CD4-positive, alpha-beta T cell treated with Interleukin-15 for 4 hours (primary cell): ENCODE measurements around the gene MOSMO.
"Not testable (repeated sequence)": the region's sequence is repeated elsewhere in the genome, so short reads cannot be mapped to it uniquely, and the experiment has no call there.

Source experiments
- DNase-seq: peaks from one replicate; pipeline ENCODE4 v3.0.0-alpha.2; 2020; ENCODE audit warnings: low spot score

Gene MOSMO

GRCh38 chr16:22003195-22003594, 4.7 kb upstream of the MOSMO start:
- no peak for DNase-seq

- no peak for DNase-seq
Measured at GRCh38 chr16:22004341-22004740, 3.6 kb upstream of the MOSMO start.

DNA sequence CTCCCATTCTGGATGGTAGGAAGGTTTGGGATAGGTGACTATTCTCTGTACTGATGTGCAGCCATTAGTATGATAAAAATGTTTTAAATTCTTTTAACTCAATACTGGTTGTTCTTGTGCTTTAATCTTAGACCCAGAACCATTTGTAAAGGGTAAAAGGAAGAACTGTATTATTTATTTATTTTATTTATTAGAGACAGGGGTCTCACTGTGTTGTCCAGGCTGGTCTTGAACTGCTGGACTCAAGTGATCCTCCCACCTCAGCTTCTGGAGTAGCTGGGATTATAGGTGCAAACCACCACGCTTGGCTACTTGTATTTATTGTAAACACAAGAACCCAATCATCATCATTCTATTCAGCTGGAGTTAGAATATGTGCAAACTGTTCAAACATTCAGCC, 2.2 kb upstream of the MOSMO start:
- DNase-seq: no peak

- no peak for DNase-seq
Measured at GRCh38 chr16:22006636-22007035, 1.3 kb upstream of the MOSMO start.

DNA sequence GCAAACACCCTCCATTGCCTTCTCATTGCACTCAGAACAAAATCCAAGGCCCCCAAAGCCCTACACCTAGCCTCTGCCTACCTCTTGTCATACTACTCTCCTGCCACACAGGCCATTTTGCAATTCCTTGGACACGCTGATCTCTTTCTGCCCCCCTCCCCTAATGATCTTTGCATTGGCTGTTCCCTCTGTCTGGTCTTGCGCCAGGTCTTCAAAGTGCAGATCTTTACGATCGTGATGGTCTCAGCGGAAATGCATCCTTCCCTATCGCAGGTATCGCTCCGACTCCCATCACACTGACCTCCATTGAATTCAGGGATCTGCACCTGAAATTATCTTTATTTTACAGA, 777 bp upstream of the MOSMO start:
- DNase-seq: no peak

GRCh38 chr16:22008215-22009059, 526 bp downstream of the MOSMO start:
- DNase-seq: no peak

DNA sequence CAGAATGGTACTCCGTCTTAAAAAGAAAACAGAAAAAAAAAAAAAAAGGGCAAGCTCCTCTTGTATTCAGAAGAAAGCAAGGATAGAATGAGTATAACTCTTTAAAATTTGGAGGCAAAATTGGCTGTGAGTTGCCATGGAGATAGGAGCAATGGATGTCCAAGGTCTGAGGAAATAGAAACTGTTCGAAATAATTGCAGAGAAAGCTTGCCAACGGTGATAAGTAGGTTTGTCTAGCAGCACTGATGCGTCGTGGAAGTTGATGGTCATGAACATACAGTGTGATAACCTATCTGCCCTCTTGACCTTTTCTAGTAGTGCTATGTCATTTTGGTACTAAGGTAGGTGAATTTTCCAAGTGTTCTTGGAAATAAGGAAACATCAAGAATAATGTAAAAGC, 3.0 kb downstream of the MOSMO start:
- DNase-seq: no peak

- DNase-seq: no peak
Measured at GRCh38 chr16:22012241-22012640, 4.3 kb downstream of the MOSMO start.

GRCh38 chr16:22013486-22013885, 5.6 kb downstream of the MOSMO start:
- no peak for DNase-seq

DNA sequence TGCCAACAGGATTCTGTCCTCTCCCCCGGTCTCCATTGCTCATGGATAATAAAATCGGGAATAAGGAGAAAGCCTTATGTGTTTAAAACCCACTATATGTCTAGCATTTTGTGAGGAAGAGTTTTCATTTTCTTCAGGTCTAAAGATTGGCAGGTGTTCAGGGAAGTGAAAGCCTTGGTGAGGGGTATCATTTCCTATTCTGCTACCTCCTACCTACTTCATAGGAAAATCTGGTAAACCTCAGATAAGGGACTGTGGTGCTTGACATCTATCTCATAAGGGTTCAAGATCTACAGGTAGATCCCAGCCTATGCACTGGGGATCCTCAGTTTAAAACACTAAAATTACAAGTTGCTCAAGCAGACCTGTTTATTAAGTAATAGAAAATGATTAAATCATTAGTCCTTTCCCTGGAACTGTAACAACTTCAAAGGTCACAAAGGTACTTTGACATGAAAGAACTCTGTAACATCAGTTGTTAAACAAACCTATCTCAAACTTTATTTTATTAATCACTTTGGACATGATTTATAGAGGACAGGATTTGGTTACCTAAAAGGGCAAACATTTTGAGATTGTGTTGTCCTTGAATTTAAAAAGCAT, 6.5 kb downstream of the MOSMO start:
- no peak for DNase-seq

DNA sequence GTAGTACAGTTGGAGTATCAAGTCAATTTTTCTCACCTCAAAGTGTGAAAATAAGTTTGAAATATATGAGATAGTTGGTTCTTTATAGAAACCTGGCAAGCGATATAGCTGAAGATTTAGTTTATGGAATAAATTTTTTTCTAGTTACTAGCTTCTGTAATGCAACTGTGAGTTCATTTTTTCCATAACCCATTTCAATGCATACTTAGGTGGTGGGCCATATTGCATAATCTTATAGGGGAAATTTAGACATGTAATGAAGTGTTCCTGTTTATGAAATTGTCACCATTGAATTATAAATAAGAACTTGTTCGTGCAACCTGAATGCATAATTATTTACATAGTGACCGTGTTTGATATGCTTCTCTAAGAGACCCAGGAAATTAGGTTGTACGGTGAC, 9.0 kb downstream of the MOSMO start:
- DNase-seq: no peak

DNA sequence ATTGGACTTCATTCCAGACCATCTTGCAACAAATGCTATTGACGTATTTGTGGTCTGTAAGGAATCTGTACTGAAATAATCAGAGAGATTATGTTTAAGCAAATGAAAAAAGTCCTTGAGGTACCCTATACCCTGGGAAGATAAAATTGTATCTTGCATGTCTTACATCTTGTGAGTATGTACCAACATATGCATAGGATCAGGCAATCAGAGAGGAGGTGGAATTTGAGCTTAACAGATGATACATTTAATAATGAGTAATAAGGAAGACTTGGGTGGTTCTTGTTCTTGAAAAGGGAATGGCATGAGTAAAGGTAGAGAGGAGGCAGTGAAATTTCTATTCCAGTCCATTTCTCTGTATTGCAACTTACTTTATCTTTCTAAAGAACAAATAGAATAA, 10.6 kb downstream of the MOSMO start:
- no peak for DNase-seq

- DNase-seq: no peak
Measured at GRCh38 chr16:22022151-22022550, 14.2 kb downstream of the MOSMO start.

- DNase-seq: no peak
Measured at GRCh38 chr16:22023505-22023904, 15.6 kb downstream of the MOSMO start.

GRCh38 chr16:22024785-22025184, 16.9 kb downstream of the MOSMO start:
- DNase-seq: not testable (repeated sequence)

DNA sequence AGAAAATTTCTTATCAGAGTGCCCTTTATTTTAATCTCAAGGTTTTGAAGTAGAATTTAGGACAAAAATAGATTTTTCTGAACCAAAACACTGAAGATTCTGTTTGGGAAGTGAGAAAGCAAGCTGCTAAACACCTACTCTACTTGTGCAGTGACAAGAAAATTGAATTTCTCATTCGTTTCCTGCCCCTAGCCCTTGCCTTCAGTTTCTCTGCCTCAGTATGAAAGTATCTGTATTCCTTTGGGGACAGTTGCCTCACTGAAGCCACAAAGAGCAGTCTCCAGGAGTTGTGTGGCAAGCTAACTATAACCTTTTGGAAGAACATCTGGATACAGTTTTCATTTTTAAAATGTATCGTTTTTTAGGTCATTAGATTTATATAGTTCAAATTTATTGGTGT, 19.7 kb downstream of the MOSMO start:
- no peak for DNase-seq

DNA sequence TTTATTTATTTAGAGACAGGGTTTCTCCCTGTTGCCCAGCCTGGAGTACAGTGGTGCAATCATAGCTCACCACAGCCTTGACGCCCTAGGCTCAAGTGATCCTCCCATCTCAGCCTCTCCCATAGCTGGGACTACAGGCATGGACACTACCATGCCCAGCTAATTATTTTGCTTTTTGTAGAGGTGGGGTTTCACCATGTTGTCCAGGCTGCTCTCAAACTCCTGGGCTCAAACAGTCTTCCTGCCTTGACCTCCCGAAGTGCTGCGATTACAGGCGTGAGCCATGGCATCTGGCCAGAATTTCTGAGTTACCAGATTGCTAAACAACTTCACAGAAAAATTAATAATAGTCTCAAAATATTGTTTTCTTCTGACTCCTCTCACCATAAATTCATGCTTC, 21.7 kb downstream of the MOSMO start:
- no peak for DNase-seq

DNA sequence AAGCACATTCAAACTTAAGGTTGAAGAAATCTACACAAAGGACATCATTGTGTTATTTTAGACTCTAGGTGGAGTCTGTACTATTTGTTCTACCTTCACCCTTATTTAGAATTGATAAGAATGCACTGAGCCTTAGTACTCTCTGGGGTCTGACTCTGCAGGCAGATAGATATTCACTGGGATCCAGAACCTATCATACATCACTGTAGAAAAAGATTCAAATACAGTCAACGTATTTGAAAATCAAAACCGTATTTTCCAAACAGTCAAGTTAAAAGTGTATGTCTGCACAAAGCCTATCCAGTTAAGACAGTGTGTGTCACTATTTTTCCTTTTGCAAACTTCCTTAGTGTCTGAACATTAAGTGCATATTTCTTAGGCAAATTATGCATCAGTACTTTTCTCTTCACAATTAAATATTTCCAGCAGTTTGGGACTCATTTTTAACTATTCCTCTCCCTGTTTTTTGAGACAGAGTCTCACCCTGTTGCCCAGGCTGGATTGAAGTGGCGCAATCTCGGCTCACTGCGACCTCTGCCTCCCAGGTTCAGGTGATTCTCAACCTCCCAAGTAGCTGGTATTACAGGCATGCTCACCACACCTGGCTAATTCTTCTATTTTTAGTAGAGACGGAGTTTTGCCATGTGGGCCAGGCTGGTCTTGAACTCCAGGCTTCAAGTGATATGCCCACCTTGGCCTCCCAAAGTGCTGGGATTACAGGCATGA, 22.3 kb downstream of the MOSMO start:
- no peak for DNase-seq

GRCh38 chr16:22031483-22032083, 23.7 kb downstream of the MOSMO start:
- no peak for DNase-seq

GRCh38 chr16:22034503-22034902, 26.6 kb downstream of the MOSMO start:
- DNase-seq: no peak

DNA sequence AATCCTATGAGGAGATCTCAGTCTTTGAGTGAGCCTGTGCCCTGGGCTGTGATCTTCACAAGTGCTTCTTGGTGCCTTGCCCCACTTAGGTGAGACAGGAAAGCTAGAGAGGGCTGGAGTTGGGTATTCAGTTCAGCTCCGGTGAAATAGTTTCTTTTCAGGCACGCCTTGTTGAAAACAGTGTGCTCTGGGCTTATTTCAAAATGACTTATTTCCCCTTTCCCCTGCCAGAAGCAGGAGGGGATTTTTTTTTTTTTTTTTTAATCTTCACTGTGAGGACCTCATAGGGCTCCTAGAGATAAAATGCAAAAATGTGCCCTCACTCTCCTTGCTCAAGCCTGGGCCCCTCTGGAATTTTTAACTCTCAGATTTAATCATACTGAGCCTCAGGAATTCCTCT, 27.2 kb downstream of the MOSMO start:
- DNase-seq: no peak

GRCh38 chr16:22043882-22044281, 36.0 kb downstream of the MOSMO start:
- not testable (repeated sequence) for DNase-seq

- DNase-seq: not testable (repeated sequence)
Measured at GRCh38 chr16:22045888-22046287, 38.0 kb downstream of the MOSMO start.
